HG03354 (cell line): ENCODE measurements around the gene RAD21L1.

Experiments
- ATAC-seq: cut with Tn5 transposase; IDR thresholded peaks from one replicate; pipeline ENCODE4 v1.9.1; 2021; ENCODE audit warnings: mild to moderate bottlenecking; ENCODE audit not compliant: unreplicated experiment, poor library complexity, severe bottlenecking

Gene RAD21L1

DNA sequence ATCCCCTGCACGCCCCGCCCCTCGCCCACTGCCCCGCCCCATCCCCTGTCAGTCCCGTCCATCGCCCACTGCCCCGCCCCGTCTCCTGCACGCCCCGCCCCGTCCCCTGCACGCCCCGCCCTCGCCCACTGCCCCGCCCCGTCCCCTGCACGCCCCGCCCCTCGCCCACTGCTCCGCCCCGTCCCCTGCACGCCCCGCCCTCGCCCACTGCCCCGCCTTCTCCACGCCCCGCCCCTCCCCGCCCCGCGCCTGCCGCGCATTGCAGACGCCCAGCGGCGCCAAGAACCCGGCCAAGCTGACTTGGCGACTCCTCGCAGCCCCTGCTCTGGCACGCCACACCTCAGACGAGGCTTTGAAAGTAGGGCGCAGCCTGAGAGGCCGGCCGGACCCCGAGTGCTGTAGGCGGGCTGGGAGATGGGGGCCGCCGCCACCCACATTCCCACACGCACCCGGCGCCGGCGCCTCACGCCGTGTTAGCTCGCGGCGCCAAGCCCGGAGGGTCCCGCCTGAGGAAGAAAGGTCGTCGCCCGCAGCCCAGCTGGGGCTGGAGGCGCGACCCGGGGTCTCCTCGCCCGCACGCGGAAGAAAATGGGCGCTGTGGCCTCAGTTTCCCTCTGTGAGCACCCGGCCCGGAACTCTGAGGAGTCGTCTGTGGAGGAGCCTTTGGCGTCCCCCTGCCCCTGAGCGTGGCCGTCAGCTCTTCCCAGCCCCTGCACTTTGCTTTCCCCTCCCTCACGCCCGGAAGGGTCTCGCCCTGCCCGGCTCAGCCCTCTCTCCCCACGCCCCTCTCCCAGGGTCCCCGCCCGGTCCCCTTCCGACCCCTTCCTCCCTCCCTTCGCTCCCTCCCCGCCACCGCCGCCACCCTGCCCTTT lies at the start of gene RAD21L1:
Gene RAD21L1 (plus strand): TSS at position 262 of the 872 bp plus-strand sequence. CDS start 2,410 bp downstream, outside the sequence.
- ATAC-seq, result no peak

- ATAC-seq, result no peak
Observed at GRCh38 chr20:1177680-1178079, 48.2 kb upstream of the RAD21L1 start.

GRCh38 chr20:1178103-1178502 lies 47.7 kb upstream of the RAD21L1 start:
- ATAC-seq, result no peak

DNA sequence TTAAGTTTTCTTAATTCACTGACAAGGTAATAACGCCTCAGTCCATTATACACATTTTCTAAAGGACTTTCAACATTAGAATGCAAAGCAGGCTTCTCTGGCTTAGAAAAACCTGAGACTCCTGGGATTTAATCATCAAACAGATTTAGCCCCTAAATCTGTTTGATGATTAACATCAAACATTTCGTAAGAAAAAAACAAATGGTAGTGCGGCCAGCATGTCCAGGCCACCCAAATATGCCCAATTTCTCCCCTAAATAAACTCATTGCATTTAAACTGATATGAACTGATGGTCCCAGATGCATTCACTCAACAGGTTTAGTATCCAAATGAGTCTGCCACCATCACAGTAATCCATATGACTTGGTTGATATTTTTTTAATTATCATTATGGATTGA lies 47.2 kb upstream of the RAD21L1 start:
- ATAC-seq, result no peak

DNA sequence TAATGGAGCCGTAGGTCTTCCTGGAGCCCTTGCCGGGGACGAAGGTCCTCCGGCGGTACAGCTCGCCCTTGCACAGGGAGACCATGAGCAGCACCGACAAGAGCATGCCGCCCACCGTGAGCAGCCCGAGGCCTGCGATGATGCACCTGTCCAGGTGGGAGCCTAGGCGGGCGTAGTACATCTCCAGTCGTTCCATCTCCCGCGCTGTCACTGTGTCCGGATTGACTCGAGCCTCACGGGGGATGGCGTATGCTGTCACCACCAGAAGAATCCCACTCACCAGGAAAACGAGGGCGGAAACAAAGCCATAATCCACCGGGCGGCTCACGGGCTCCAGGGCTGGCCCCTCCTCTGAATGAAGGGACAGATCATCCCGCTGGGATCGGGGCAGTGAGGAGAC lies 44.9 kb upstream of the RAD21L1 start:
- no peak for ATAC-seq

DNA sequence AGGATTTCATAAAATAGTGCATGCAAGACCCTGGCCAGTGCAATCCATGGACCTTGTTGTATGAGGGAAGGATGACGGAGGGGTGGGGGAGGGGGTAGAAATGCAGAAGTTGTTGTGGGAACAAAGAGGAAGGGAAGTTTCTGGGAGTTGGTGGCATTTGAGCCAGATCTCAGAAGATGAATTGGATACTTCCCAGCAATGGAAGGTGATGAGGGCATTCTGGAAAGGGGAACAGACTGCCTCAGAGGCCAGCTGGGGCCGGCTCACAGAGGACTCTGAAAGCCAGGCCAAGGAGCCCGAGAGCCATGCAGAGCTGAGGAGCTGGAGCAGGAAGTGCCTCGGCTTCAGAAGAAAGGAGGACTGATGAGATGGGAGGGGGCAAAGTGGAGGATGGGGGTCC lies 43.7 kb upstream of the RAD21L1 start:
- ATAC-seq, result no peak

GRCh38 chr20:1183153-1183552 lies 42.7 kb upstream of the RAD21L1 start:
- no peak for ATAC-seq

DNA sequence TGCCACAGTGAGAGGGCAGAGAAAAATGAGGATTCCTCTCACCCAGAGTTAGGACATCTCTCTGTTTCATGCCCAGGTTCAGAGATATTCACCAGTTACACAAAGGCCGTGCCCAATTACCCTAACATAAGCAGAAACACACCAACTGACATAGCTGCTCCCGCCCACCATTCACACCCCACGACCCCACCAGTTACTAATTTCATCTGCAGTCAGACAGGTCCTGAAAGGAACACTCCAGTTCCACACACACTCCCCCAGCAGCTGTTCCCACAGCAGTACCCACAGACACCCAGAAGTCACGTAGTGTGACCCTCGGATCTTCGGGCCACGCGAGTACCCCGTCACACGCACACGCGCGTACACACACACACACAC lies 41.6 kb upstream of the RAD21L1 start:
- ATAC-seq, result no peak

DNA sequence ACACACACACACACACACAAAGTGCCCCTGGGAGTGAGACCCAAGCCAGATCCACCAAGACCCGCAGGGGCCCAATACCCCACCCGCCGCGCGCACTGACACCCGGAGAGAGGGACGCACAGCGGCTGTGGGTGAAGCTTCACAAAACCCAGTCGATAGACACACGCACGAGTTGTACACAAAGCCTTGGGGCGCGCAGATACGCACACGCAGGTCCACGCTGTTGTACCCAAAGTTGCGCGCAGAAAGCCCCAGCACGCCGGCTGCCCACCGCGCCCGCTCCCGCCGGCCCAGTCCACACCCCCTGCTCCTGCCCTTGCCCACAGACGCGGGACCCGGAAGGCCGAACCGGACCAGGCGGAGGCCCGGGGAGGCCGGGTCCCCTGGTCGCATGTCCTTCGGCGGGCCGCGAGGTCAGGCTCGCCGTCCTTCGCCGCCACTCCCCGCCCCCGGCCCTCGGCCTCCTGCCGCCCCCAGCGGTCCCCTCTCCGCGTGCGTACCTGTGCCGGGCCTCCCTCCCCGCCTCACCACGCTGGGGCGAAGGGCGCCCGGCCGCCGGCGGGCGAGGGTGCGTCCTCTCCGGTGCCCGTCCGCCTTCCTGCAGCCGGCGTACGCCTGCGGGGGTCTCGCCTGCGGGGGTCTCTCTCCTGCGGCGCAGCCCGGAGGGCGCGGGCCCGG lies 41.1 kb upstream of the RAD21L1 start, which contains the start of gene TMEM74B:
Gene TMEM74B (minus strand): TSS at position 344 of the 678 bp plus-strand sequence. CDS start 1,180 bp downstream, outside the sequence.
- ATAC-seq, result no peak

DNA sequence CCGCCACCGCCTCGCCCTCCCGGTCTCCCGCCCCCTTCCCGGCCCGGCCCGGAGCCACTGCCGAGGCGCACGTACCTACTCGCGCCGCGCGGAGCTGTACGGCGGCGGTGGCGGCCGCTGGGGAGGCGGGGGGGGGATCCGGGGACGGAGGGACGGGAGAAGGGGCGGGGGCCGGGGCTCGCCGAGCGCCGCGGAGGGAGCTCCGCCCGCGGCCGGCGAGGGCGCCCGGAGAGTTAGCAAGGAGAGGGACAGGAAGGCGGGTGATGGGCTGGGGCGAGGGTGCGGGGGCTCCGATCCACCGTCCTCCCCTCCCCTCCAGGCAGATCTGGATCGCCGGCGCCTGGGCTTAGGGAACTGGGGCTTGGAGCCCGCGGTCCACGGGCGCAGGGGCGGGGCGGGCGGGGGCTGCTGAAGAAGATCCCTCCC lies 40.5 kb upstream of the RAD21L1 start:
- ATAC-seq, result no peak

- no peak for ATAC-seq
Observed at GRCh38 chr20:1185790-1186334, 40.0 kb upstream of the RAD21L1 start.

DNA sequence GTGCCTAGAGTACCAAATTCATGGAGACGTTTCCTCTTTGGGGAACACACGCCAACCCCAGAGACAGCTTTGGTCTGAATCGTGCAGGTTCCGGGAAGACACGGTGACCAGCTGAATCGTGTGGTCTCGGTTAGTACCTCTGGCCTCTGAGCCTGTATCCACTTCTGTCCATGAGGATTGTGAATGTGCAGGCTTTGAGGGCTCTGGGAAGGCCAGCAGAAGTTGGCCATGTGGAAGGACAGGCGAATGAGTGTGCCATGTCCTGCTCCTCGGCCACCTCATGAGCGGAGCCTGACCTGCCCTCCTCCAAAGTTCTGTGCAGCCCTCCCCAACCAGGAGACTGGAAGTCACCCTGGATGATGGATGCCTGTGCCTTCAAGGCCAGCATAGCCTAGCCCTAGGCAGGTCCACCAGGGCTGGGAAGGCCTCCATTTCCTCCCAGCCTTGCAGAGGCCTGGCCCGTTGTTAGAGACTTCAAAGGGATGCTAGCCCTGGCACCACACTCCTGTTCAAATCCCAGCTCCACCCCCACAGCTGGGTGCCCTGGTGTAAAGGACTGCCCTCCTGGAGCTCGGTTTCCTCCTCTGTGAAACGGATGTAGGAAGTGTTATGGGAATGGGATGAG lies 39.4 kb upstream of the RAD21L1 start:
- ATAC-seq, result no peak

DNA sequence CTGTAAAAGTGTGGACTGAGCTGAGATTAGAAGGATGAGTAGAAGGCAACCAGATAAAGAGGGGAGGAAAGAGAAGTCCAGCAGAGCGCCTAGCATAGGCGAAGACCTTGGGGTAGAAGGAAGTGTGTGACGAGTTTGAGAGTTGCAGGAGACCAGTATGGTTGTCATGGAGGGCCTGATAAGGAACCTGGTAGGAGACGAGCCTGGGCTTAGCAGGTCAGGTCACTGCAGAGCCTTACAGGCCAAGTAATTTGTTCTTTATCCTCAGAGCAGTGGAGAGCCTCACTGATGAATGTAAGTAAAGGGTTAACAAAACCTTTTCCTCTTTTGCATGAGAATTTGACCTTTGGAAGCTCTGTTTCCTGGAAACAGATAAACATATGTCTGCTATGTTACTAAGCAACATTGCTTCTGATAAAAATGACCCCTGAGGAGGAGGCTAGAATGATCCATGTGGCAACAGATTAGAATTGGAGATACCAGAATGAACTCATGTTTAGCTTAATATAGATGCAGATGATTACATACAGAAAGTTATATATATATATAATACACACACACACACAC lies 38.2 kb upstream of the RAD21L1 start:
- ATAC-seq, result no peak

DNA sequence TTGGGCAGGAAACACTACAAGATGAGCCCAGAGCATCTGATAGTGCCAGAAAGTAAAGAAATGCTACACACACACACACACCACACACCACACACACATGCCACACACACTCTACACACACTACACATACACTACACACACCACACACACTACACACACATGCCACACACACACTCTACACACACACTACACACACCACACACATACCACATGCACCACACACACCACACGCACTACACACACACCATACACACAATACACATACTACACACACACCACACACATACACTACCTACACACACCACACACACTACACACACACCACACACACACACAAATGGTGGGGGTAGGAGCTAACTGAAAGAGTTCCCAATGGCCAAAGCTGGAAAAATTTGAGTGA lies 37.5 kb upstream of the RAD21L1 start:
- no peak for ATAC-seq

- no peak for ATAC-seq
Observed at GRCh38 chr20:1189827-1190226, 36.0 kb upstream of the RAD21L1 start.

GRCh38 chr20:1190847-1191246 lies 35.0 kb upstream of the RAD21L1 start:
- ATAC-seq, result no peak

- no peak for ATAC-seq
Observed at GRCh38 chr20:1191299-1191698, 34.5 kb upstream of the RAD21L1 start.

- ATAC-seq, result no peak
Observed at GRCh38 chr20:1195226-1195625, 30.6 kb upstream of the RAD21L1 start.

GRCh38 chr20:1196634-1197033 lies 29.2 kb upstream of the RAD21L1 start:
- ATAC-seq, result no peak

DNA sequence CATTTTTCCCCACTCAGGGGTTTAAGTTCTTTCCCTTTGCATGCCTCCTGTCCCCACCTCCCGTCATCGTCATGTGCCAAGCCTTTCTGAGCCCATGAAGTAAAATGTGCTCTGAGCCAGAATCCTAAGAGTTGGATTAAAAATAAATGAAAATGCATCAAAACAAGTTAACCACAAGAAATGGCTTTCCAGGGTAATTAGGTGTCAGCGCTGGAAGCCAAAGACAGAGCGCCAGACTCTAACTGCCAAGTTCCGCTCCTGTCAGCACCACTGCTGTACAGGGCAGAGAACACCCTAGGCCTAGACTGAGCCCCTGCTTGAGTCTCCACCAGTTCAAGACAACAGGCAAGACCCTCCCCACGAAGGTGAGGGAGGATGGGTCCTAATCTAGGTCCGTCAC lies 28.0 kb upstream of the RAD21L1 start:
- no peak for ATAC-seq
